Nephron (organoid): ENCODE data around the gene MANF.
A peak's percentile ranks its signal among the peaks of the same experiment; 100 is the strongest.

Source experiments
- H3K27ac Mint-ChIP-seq, 3 experiments: 2 replicates each; pipeline ENCODE4 v1.8.0; 2020; ENCODE audit warnings: mixed read lengths in 3 of 3, mild to moderate bottlenecking in 2 of 3, moderate library complexity in 1 of 3
- H3K27me3 Mint-ChIP-seq: 2 replicates; pipeline ENCODE4 v1.8.0; 2021; ENCODE audit warnings: low read depth, mild to moderate bottlenecking, moderate library complexity, mixed read lengths
- H3K36me3 Mint-ChIP-seq: 2 replicates; pipeline ENCODE4 v1.8.0; 2020; ENCODE audit warnings: low read depth, mixed read lengths
- H3K4me1 Mint-ChIP-seq: 2 replicates; pipeline ENCODE4 v1.8.0; 2020; ENCODE audit warnings: mixed read lengths
- H3K4me3 Mint-ChIP-seq, 3 experiments: 2 replicates each; pipeline ENCODE4 v1.8.0; 2020; ENCODE audit warnings: mild to moderate bottlenecking in 3 of 3, mixed read lengths in 3 of 3, moderate library complexity in 2 of 3
- H3K9me3 Mint-ChIP-seq: 2 replicates; pipeline ENCODE4 v1.8.0; 2020; ENCODE audit warnings: mixed read lengths
- CTCF ChIP-seq, 3 experiments: fragments of 200-600 bp; sonication (generic); IDR thresholded peaks; one replicate each; pipeline ENCODE4 v1.5.0; 2021; ENCODE audit warnings: antibody characterized with exemption in 3 of 3; ENCODE audit not compliant: unreplicated experiment in 3 of 3

The MANF gene

DNA sequence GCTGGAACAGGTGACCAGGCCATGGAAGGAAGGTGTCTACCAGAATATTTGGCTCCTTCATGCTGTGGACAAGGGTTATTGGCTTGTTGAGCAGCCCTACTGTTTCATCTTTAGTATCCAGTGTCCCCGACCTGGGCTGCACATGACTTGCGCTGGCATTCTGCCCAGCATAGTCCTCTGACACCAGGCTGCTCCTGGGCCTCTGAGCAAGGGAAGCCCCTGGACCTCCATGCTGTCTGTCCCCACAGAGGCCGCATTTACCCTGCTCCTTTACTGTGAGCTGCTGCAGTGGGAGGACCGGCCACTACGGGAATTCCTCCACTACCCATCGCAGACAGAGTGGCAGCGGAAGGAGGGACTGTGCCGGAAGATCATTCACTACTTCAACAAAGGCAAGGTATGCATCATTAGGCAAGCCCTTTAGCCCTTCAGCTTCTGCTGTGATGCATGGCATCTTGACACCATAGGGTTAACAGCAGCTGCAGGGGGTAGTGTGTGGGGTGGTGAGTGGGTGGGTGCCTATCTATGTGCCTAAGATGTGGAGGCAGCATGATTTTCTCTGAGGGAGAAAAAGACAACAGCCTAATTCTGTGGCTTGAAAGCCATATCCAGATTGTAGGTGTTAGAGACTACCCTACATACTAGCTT lies 44.0 kb upstream of the MANF start:
- Mint-ChIP-seq H3K4me3 (no peak overlapping the region), H3K9me3 (no peaks in the 10 kb centered on the region), H3K4me1 (peaks cover 16% of the 10 kb centered on the region), H3K36me3 (no peaks in the 10 kb centered on the region), H3K27ac (peak overlapping the region in 1 of 3 experiments; percentile 26), H3K27me3 (peaks cover 12% of the 10 kb centered on the region)
- TF ChIP-seq CTCF (IDR thresholded peaks at IDR 0.05; ENCODE audit: unreplicated experiment in 3 of 3), result no peak

- no peaks in the 10 kb centered on the region for H3K9me3 Mint-ChIP-seq
- H3K27me3 Mint-ChIP-seq, result peaks cover 12% of the 10 kb centered on the region
- no peaks in the 10 kb centered on the region for H3K36me3 Mint-ChIP-seq
- H3K4me1 Mint-ChIP-seq, result peaks cover 16% of the 10 kb centered on the region
- no peak overlapping the region for H3K27ac Mint-ChIP-seq
- no peak overlapping the region for H3K4me3 Mint-ChIP-seq
- no peak for TF ChIP-seq CTCF (IDR thresholded peaks at IDR 0.05; ENCODE audit: unreplicated experiment in 3 of 3)
These were observed 41.0 kb upstream of the MANF start for GRCh38 chr3:51343918-51344687.

GRCh38 chr3:51350751-51351150 lies 34.3 kb upstream of the MANF start:
- peaks cover 4% of the 10 kb centered on the region for H3K27me3 Mint-ChIP-seq
- H3K4me1 Mint-ChIP-seq, result no peaks in the 10 kb centered on the region
- H3K9me3 Mint-ChIP-seq, result no peaks in the 10 kb centered on the region
- no peak overlapping the region for H3K4me3 Mint-ChIP-seq
- no peak overlapping the region for H3K27ac Mint-ChIP-seq
- TF ChIP-seq CTCF (IDR thresholded peaks at IDR 0.05; ENCODE audit: unreplicated experiment in 3 of 3), result no peak
- H3K36me3 Mint-ChIP-seq, result no peaks in the 10 kb centered on the region

DNA sequence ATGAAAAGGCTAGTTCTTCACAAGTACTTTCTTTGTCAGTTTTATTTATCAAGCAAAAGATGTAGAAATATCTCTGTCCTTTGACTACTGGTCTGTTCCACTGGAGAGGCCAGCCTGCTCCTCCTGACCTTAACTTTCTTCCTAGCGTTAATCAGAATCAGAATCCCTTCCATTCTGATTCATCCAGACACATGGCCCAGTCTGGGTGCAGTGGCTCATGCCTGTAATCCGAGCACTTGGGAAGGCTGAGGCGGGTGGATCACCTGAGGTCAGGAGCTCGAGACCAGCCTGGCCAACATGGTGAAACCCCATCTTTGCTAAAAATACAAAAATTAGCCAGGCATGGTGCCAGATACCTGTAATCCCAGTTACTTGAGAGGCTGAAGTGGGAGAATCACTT lies 32.0 kb upstream of the MANF start:
- TF ChIP-seq CTCF (IDR thresholded peaks at IDR 0.05; ENCODE audit: unreplicated experiment in 3 of 3), result no peak
- H3K4me1 Mint-ChIP-seq, result no peaks in the 10 kb centered on the region
- no peaks in the 10 kb centered on the region for H3K36me3 Mint-ChIP-seq
- no peaks in the 10 kb centered on the region for H3K9me3 Mint-ChIP-seq
- no peak overlapping the region for H3K4me3 Mint-ChIP-seq
- H3K27ac Mint-ChIP-seq, result no peak overlapping the region
- H3K27me3 Mint-ChIP-seq, result peaks cover 4% of the 10 kb centered on the region

- H3K36me3 Mint-ChIP-seq, result no peaks in the 10 kb centered on the region
- H3K27me3 Mint-ChIP-seq, result peaks cover 4% of the 10 kb centered on the region
- H3K27ac Mint-ChIP-seq, result no peak overlapping the region
- no peaks in the 10 kb centered on the region for H3K9me3 Mint-ChIP-seq
- H3K4me1 Mint-ChIP-seq, result no peaks in the 10 kb centered on the region
- H3K4me3 Mint-ChIP-seq, result no peak overlapping the region
- TF ChIP-seq CTCF (IDR thresholded peaks at IDR 0.05; ENCODE audit: unreplicated experiment in 3 of 3), result no peak
These were observed 31.4 kb upstream of the MANF start for GRCh38 chr3:51353691-51354090.

DNA sequence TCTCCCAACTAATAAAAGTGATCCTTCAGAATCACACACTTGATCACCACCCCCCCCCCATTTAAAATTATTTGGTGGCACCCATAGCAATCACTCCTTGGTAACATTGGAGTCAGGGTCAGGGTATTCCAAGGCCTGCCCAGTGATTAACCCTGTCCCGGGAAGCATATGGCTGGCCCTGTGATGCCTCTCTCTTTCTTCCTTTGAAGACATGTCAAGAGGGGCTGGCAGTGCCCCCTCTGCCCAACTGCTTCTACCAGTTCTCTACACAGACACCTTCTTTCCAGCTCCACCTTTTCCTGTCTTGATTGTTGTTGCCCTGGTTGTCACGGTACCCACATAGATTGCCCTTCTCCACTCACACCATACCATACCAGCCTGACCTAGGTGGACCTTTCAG lies 30.9 kb upstream of the MANF start:
- H3K27ac Mint-ChIP-seq, result no peak overlapping the region
- no peak for TF ChIP-seq CTCF (IDR thresholded peaks at IDR 0.05; ENCODE audit: unreplicated experiment in 3 of 3)
- H3K9me3 Mint-ChIP-seq, result no peaks in the 10 kb centered on the region
- no peak overlapping the region for H3K4me3 Mint-ChIP-seq
- H3K4me1 Mint-ChIP-seq, result no peaks in the 10 kb centered on the region
- peaks cover 3% of the 10 kb centered on the region for H3K27me3 Mint-ChIP-seq
- H3K36me3 Mint-ChIP-seq, result no peaks in the 10 kb centered on the region
